NCI-H526 (cell line): ENCODE results near the gene TUFT1.
"Not testable (repeated sequence)": the region's sequence is repeated elsewhere in the genome, so short reads cannot be mapped to it uniquely, and the experiment has no call there.

Experiments used
- DNase-seq, 2 experiments: peaks; one replicate each; lab custom pipeline; 2025; lab: John Stamatoyannopoulos, UW

Gene TUFT1

DNA sequence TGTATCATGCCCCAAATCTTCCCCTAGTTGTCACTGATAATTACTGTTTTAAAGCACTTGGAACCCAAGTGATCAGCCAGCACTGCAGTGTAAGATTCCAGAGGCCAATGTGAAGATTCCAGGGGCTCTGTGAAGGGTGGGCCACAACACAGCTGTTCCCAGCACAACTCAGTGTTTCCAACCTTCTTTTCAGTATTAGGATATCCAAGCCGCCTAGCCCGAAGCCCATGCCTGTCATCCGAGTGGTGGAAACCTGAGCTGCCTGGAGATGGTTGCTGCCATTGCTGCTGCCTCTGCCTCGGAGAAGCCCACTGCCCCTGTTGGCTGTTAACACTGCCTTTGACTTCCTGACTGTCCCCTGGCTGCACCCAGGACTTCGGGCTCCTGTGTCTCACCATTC lies 41.3 kb downstream of the TUFT1 start:
- no peak for DNase-seq

DNA sequence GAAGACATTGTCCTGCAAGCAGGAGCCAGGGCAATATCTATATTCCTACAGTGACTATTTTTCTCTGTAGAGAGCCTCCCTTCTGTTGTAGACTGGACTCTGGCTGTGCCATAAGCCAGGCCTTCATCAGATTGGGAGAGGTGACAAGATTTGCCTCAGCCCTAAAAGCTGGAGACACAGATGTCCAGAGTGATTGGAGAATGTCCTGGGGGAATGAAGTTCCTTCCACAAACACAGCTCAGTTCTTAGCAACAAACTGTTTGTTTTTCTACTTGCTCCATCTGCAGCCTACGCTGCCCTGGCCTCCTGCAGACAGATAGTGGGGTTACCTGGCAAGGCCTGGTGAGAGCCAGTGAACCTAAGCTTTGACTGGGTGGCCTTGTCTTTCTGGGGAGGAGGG lies 41.8 kb downstream of the TUFT1 start:
- no peak for DNase-seq

DNA sequence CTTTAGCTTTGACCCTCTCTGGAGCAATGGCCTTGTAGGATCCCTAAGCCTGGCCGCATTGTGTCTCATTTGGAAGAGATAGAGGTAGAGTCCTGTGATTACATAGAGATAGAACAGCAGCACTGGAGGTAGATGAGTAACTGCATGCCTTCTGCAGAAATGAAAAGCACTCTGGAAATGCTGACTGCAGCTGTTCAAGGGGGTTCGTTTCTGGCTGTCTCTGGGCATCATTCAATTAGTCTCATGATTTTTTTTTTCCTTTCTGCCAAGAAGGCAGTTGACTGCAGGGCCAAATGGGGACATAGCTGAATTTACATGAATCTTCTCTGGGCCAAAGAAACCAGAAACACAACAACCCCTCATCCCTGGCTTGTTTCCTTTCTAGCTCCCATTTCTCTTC lies 43.7 kb downstream of the TUFT1 start:
- DNase-seq, result no peak

DNA sequence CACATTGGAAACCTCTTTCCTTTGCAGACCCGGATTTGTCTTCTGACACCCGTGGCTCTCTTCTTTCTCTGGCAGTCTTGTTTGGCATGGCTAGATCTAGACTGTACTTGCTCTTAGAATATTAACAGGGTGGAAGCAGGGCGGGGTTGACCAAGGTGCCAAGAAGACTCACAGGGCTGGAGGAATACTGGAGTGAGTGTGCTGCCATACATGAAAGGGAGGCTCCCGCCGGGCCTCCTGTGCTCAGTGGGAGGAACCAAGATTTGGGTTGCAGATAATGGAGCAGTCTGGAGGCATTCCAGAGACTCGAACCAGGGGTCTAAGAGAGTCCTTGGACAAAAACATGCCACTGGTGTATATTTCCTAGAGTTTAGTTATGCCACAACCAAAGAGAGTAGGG lies 44.2 kb downstream of the TUFT1 start:
- DNase-seq, result no peak

DNA sequence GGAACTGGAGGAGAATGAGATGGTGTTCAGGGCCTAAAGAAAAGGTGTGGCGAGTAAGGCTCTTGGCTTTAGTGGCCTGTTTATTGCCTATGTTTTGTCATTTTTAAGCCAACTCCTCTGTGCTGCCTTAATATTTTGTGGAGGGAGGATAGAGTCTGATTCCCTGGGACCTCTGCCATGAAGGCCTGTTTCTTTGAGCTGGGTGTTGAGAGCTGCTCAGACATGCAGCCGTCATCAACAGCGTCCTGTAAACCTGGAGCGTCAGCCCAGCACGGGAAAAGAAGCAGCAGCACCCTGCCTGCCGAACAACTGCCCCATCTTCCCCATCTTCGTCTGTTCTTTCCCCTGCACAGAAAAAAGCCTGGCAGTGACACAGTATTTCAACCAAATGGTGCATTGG lies 44.7 kb downstream of the TUFT1 start:
- no peak for DNase-seq

DNA sequence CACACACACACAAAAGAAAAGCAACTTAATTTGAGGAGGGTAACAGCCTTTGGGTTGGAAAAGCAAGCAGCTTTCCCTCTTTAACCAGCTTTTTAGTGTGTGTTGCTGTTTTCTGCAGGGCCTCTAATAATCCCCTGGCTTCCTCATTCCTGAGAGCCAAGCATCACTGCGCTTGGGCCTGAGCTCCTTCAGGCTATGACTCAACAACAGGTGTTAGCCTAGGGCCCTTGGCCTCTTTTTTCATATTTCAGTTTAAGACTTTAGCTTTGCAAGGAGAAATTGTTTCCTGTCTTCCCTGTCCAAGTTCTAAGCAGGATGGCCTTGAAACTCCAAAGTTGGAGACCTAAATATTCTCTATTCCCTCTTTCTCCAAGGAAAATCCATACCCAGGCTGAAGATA lies 45.5 kb downstream of the TUFT1 start:
- DNase-seq, result no peak

DNA sequence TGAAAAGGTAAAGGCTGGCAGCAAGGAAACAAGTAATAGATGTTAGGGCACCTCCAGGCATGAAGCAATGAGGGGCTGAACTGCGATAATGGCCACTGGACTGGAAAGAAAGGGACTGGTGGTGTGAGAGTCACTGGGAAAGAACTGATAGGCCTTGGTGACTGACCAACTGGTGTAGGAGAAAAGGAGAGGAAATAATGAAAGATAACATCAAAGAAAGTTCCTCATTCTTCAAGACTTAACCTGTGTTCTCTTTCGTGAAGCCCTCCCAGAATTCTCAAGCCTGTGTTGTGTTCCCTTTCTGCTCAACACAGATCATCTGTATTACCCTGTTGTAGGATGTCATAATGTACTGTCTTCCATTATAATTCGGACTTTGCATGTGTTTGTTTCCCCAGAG lies 50.9 kb downstream of the TUFT1 start:
- DNase-seq, result no peak

DNA sequence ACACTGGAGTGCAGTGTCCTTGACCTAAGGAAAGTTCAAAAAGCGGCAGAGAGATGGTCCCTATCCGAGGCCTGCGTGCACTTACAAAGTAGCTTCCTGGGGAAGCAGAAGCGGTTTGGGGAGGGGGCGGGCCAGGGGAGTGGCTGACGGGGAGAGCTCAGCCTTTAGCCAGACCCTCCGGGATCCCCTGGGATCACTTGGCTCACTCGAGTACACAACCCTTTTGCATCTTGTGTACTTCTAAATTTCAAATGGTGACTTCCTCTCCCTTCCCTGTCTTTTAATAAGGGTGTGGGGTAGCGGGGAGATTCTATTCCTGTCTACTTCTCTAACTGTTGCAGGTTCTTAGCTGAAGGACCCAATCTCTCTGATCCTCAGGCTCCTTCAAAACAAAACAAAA lies 53.6 kb downstream of the TUFT1 start:
- peak; percentile 75 to 83 for DNase-seq

DNA sequence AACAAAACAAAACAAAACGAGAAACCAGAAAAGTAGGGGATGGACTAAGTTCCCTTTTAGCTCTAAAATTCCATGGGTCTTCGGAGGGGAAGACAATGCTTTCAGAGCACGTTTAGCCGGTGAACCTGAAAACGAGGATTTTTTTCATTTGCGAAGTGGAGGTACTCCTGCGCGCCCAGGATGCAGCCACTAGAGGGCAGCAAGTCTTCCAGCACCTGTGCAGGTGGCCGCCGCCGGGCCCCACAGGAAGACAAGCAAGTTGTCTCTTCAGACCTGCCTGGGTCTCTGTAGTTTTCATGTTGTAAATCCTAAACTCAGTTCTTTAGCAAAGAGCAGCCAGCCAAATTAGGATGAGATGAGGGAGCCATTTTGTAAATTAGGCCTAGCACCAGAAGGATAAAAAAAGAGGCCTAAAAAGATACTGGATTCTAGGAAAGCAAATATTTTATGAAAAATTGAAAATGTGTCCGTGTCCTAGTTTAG lies 54.1 kb downstream of the TUFT1 start:
- DNase-seq, result peak; percentile 79 to 98

DNA sequence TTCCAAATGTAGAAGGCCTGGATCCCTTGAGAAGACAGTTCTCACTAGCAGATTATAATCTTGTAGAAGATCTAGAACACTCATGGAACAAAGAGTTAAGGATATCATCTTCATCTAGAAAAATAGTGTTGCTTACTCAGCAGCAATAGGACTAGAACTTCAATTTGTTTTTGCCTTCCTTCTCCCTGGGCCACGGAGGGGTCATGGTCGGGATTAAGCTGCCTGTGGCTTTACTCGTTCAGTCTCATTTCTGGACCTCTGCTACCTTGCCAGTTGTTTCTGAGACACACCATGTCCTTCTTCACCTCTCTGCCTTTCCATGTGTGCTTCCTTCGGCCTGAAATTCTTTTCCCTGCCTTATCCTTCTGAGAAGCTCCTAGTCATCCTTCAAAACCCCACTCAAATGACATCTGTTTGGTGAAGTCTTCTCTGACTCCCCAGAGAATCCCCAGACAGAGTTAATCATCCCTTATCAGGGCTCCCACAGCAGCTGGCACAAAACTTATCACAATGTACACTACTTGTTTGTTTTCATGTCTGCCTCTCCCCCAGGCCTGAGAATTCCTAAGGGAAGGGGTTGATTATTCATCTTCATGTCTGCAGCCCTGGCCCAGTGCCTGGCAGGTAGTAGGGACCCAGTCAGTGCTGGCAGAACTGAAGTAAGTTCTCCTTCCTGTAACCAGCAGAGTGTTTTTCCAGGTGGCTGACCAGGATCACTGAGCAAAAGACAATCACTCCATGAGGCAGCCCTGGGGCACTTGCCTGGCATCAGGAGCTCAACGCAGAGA lies 56.3 kb downstream of the TUFT1 start:
- no peak for DNase-seq

DNA sequence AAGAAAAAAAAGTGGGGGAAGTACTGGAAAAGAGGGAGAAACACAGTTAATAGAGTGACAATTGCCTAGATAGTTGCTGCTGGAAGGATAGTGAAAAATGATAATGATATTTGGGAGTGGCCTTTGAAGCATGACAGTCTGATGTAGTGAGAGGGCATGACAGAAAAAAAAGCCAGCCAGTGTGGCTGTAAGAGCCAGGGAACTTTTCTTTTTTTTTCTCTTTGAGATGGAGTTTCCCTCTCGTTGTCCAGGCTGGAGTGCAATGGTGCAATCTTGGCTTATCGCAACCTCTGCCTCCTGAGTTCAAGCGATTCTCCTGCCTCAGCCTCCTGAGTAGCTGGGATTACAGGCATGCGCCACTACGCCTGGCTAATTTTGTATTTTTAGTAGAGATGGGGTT lies 62.4 kb downstream of the TUFT1 start:
- not testable (repeated sequence) for DNase-seq

DNA sequence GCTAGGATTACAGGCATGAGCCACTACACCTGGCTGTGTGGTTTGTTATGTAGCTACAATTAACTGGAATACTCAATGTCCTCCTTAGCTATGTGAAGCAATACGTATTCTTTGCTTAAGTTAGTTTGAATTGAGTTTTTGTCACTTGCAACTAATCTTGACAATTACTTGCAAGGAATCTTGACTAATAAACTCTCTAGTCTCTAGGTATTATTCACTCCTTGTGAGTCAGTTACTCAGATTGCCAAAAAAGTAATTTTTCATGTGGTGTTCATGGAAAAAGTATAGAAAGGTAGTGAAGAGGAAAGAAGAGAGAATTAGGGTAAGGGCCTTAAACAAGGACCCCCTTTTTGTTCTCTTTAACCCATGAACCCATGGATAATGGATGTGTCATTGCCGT lies 64.2 kb downstream of the TUFT1 start:
- DNase-seq, result no peak

DNA sequence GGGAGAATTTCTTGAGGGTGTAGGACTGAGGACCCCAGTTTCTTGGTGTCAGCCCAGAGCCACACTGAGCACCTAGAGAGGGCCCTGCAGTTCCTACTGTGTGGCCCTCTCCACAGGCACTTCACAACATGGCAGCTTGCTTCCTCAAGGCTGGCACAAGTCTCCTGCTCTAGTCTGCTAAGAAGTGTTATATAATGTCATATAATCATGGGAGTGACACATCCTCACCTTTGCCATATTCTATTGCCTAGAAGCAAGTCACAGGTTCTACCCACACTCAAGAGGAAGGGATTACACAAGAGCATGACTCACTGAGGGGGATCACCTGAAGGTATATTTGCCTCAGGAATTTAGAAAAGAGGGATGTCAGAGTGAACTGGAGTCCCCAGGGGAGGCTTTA lies 66.3 kb downstream of the TUFT1 start:
- no peak for DNase-seq

DNA sequence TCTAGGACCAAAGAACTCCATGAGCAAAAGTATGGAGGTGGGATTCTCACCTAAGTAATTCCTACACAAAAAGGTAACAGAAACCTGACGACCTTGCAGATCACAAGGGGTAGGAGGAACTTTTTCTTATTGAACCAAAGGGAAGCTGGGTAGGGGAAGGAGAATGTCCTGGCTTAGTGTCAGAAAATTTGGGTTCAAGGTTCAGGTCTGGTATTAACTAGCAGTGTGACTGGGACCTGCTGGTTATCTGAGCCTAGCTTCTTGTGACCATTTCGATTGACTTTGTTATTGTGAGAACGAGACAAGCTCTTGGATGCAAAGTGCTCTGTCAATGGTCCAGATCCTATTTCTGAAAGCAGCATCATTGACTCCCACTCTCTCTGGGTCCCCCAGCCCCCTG lies 66.7 kb downstream of the TUFT1 start:
- no peak for DNase-seq

DNA sequence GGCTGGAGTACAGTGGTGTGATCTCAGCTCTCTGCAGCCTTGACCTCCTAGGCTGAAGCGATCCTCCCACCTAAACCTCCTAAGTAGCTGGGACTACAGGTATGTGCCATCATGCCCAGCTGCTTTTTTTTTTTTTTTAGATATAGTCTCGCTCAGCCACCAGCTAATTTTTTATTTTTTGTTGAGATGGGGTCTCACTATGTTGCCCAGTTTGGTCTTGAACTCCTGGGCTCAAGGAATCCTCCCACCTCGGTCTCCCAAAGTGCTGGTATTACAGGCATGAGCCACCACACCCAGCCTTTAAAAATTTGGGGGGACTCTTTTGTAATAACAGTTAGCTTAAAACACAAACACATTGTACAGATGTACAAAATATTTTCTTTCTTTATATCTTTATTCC lies 70.0 kb downstream of the TUFT1 start:
- no peak for DNase-seq

DNA sequence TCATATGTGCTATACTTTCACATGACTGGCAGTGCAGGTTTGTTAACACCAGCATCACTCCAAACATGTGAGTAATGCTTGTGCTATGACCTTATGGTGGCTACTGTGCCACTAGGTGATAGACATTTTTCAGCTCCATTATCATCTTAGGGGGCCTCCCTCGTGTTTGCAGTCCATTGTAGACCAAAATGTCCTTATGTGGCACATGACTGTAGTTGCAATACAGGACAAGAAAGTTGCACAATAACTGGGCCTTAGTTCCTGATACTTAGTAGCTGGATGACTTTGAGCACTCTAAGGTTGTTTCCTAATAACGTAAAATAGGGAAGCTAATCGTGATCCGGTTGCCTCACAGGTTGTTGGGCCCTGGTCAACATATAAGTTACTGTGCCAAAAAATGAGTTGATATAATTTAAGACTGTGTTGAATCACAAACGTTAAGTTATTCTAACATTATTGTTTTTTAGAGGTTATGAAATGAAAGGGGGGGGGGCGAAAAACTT lies 71.2 kb downstream of the TUFT1 start:
- DNase-seq, result no peak

DNA sequence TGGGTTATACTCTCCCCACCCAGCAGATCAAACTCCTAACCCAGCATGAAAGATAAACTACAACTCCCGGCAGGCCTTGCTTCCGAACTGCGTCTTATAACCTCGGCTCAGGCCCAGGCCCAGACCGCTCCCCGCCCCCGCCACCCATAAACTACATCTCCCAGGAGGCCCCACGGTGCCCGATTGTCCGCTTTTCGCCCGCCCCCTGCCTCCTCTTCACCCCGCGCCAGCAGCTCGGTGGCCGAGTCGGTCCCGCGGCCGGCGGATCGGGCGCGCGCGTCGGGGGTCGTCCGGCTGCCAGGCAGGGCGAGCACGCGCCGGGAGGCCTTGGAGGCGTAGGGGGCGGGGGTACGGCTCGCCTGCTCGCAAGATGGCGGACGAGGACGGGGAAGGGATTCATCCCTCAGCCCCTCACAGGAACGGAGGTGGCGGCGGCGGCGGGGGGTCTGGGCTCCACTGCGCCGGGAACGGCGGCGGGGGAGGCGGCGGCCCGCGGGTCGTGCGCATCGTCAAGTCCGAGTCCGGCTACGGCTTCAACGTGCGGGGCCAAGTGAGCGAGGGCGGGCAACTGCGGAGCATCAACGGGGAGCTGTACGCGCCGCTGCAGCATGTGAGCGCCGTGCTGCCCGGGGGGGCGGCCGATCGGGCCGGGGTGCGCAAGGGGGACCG lies 71.9 kb downstream of the TUFT1 start, which contains the start of gene SNX27:
Gene SNX27, plus strand, starts transcription at position 219 of the 669 bp plus-strand sequence. Its CDS starts 152 bp downstream, at position 371.
- peak; percentile 96 to 100 for DNase-seq

DNA sequence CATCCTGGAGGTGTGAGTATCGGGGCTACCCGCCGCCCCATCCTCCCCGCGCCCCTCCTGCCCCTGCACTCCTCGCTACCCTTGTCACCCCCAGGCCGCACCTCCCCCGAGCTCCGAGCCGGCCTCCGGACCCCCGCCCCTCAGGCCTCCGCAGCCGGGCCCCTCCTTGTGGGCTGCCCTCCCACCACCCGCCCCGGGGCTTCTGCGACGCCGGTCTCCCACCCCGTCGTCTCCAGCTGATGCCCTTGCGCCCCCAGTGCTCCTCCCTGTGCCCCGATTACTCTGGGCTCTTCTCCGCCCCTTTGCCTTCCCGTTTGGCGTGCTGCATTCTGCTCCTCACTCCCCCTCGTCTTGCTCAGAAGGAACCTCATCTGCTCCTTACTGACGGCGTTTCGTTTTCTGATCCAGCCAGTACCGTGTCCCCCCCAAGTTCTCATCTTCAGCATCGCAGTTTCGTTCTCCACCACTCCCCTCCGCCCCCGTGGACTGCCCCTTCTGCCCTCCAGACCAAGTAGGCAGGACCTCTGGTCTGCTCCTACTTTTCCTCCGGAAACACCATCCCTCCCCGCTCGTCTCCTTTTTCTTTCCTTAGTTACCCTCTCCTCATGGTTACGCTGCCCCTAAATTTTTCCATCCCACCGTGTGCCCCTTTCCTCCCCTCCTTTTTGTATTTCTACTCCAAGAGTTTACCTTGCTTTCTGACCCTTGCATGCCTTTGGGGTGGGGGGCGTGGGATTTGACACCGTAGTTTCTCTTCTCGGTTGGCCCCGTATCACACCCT lies 72.6 kb downstream of the TUFT1 start:
- peak in 1 of 2 experiments; percentile 80 for DNase-seq

DNA sequence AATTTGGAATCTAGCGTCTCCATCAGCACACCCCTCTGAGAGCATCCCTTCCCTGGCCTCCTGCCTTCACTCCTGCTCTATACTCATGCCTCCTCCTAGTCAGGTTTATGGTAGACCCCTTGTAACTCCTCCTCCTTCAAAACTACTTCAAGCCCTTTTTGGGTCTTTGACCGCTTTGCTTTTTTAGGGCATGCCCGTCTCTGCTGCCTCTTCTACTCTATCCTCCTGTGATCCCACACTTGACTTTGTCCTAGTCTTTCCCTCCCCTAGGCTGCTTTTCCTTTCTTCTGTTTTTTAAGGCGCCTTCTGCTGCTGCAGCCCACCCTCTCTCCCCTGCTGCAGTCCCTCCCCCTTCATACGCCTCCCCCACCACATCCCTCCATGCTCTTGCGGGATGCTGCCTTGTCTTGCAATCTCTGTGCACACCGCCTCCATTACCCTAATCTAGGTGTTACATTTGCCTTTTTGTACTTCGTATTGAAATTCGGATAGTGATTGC lies 73.2 kb downstream of the TUFT1 start:
- DNase-seq, result peak; percentile 27 to 61

DNA sequence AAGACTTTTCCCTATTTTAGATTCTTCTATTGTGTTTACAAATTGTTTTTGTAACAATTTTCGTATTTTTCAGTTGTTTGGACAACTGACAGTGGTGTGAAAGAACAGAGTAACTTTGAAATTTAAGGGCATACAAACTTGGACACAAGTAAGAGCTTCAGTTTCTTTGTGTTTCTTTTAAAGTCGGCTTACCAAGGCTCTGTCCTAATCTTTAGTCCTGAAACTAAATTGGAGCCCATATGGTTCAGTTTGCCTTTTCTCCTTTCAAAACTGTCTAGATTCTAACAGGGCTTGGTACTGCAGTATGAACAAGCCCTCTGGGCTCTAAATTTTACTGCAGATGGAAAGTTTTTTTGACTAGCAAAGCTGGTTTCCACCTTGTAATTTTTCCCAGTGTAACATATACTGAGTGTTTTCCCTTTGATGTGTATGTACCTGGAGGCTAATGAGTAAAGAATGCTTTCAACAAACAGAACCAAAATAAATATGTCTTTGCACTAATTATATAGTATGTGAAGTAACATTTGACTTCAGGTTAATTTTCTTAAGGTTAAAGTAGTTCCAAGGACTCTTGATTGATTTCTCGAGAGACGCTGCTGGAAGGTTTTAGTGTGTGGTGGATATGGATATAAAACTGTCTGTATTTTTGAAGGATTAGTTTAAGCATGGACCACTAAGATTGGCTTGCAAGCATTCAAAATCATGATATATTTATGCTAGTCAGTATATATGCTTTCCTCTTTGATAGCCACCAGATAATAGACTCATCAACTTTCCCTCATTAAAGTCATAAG lies 75.8 kb downstream of the TUFT1 start:
- DNase-seq, result no peak

DNA sequence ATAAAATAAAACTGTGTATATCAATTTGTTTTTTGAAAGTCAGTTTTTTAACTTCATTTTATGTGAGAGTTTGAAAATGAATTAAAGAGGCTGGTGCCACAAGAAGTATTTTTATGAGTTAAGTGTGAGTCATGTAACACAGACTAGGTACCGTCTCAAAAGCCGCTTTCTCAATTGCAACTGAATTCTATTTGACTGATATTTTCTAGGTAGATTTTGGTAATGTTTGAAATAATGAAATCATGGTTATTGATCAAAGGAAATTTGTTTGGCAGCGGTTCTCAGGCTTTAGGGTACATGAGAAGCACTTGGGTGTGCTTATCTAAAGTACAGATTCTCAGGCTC lies 76.4 kb downstream of the TUFT1 start:
- no peak for DNase-seq

DNA sequence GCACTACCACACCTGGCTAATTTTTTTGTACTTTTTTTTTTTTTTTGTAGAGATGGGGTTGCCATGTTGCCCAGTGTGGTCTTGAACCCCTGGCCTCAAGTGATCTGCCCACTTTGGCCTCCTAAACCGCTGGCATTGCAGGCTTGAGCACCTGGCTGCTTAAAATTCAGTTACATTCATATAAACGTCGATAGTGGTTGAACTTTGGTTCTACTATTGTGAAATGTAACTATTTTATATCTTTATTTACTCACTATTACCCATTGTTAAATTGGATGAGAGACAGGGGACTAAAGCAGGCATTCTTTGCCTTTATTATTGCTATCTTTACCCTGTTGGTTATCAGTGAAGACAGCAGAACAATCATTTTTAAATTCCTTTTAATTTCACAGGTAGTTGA lies 77.9 kb downstream of the TUFT1 start:
- DNase-seq, result no peak
